K562 (cell line): ENCODE data around the gene PRKG1.

Experiments
- ATF1 ChIP-seq, 2 experiments: fragments of 450-650 bp in 1 of 2; IDR thresholded peaks; 2 replicates each; pipeline ENCODE4 v1.6.1; 2016; ENCODE audit warnings: missing compliant biosample characterization in 1 of 2, missing genetic modification characterization in 1 of 2
- MAFK ChIP-seq: IDR thresholded peaks from 2 replicates; pipeline ENCODE4 v1.6.1; 2011; ENCODE audit warnings: low read length, improper control_type of control experiment
- NFE2 ChIP-seq: IDR thresholded peaks from 2 replicates; pipeline ENCODE4 v1.6.1; 2014; ENCODE audit warnings: antibody characterized with exemption, low read depth
- RBM25 ChIP-seq: fragments of 200-400 bp; formaldehyde crosslinking; IDR thresholded peaks from 2 replicates; pipeline ENCODE4 v1.6.1; 2018; ENCODE audit warnings: low read length, low read depth, moderate library complexity; ENCODE audit not compliant: severe bottlenecking
- SMC3 ChIP-seq: conservative IDR thresholded peaks from 2 replicates; pipeline ENCODE4 v1.6.1; 2011; ENCODE audit warnings: low read depth, low read length, improper control_type of control experiment; ENCODE audit not compliant: insufficient read depth
- ZNF444 ChIP-seq: fragments of 250-450 bp; sonication (Bioruptor Pico); IDR thresholded peaks from 2 replicates; pipeline ENCODE4 v1.4.0; 2020; ENCODE audit warnings: mild to moderate bottlenecking, moderate library complexity
- TF ChIP-seq, protein P1 (sequence below): fragments of 200-800 bp; sonication (Bioruptor generic); IDR thresholded peaks from 2 replicates; pipeline ENCODE4 v1.6.1; 2017; ENCODE audit warnings: missing genetic modification characterization, missing compliant biosample characterization
- TF ChIP-seq, protein P2 (sequence below): fragments of 250-450 bp; sonication (Bioruptor Pico); IDR thresholded peaks from 2 replicates; pipeline ENCODE4 v1.5.0; 2020; ENCODE audit warnings: mild to moderate bottlenecking
- TF ChIP-seq, protein P3 (sequence below), 2 experiments: IDR thresholded peaks; 2 replicates each; pipeline ENCODE4 v1.6.1; 2011; ENCODE audit warnings: borderline replicate concordance in 1 of 2, control low read depth in 1 of 2, low read depth in 1 of 2, low read length in 1 of 2, mild to moderate bottlenecking in 1 of 2, mixed read lengths in 1 of 2, moderate library complexity in 1 of 2; ENCODE audit not compliant: insufficient read depth in 1 of 2, insufficient read length in 1 of 2, poor library complexity in 1 of 2, severe bottlenecking in 1 of 2; ENCODE audit errors: extremely low read depth in 1 of 2
- TF ChIP-seq, protein P4 (sequence below), 3 experiments: IDR thresholded peaks in 2 of 3; conservative IDR thresholded peaks in 1 of 3; 2 replicates each; pipeline ENCODE4 v1.5.1; 2011 to 2012; ENCODE audit warnings: low read length in 3 of 3, mild to moderate bottlenecking in 3 of 3, control low read depth in 2 of 3, improper control_type of control experiment in 1 of 3, inconsistent platforms in 1 of 3, low read depth in 1 of 3, mixed read lengths in 1 of 3, moderate library complexity in 1 of 3; ENCODE audit not compliant: insufficient read depth in 2 of 3

DNA sequence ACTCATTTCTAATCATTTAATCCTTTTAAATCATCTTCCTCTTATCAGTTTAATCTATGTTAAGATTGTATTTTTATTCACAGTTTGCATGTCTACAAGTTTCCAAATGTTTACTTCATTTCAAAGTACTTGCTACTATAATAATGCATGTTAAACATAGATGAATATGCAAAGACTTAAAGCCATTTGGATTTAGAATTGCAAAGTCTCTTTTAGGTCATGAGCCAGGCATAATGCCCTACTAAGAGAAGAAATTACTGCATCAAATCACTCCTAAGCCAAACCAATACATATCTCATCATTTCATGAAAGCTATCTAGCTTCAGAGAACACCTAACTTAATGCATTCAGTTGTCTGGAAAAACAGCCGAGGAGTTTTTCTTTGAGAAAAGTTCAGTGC, 266.1 kb downstream of the PRKG1 start:
- TF ChIP-seq, protein P1, sequence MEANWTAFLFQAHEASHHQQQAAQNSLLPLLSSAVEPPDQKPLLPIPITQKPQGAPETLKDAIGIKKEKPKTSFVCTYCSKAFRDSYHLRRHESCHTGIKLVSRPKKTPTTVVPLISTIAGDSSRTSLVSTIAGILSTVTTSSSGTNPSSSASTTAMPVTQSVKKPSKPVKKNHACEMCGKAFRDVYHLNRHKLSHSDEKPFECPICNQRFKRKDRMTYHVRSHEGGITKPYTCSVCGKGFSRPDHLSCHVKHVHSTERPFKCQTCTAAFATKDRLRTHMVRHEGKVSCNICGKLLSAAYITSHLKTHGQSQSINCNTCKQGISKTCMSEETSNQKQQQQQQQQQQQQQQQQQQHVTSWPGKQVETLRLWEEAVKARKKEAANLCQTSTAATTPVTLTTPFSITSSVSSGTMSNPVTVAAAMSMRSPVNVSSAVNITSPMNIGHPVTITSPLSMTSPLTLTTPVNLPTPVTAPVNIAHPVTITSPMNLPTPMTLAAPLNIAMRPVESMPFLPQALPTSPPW, result no peak
- TF ChIP-seq, protein P2, sequence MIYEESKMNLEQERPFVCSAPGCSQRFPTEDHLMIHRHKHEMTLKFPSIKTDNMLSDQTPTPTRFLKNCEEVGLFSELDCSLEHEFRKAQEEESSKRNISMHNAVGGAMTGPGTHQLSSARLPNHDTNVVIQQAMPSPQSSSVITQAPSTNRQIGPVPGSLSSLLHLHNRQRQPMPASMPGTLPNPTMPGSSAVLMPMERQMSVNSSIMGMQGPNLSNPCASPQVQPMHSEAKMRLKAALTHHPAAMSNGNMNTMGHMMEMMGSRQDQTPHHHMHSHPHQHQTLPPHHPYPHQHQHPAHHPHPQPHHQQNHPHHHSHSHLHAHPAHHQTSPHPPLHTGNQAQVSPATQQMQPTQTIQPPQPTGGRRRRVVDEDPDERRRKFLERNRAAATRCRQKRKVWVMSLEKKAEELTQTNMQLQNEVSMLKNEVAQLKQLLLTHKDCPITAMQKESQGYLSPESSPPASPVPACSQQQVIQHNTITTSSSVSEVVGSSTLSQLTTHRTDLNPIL (CRISPR knock-in tag), result no peak
- no peak for TF ChIP-seq MAFK
- TF ChIP-seq NFE2, result no peak
- TF ChIP-seq SMC3, result no peak
- TF ChIP-seq ATF1 (CRISPR knock-in tag; IDR thresholded peaks at IDR 0.05), result no peak
- no peak for TF ChIP-seq ATF1 (tag; IDR thresholded peaks at IDR 0.05)
- no peak for TF ChIP-seq ZNF444 (CRISPR knock-in tag)
- TF ChIP-seq RBM25, result no peak
- TF ChIP-seq, protein P3, sequence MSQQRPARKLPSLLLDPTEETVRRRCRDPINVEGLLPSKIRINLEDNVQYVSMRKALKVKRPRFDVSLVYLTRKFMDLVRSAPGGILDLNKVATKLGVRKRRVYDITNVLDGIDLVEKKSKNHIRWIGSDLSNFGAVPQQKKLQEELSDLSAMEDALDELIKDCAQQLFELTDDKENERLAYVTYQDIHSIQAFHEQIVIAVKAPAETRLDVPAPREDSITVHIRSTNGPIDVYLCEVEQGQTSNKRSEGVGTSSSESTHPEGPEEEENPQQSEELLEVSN (IDR thresholded peaks at IDR 0.05; ENCODE audit: borderline replicate concordance in 1 of 2, extremely low read depth in 1 of 2, insufficient read depth in 1 of 2, insufficient read length in 1 of 2, low read depth in 1 of 2, low read length in 1 of 2, poor library complexity in 1 of 2, severe bottlenecking in 1 of 2), result no peak
- TF ChIP-seq, protein P4, sequence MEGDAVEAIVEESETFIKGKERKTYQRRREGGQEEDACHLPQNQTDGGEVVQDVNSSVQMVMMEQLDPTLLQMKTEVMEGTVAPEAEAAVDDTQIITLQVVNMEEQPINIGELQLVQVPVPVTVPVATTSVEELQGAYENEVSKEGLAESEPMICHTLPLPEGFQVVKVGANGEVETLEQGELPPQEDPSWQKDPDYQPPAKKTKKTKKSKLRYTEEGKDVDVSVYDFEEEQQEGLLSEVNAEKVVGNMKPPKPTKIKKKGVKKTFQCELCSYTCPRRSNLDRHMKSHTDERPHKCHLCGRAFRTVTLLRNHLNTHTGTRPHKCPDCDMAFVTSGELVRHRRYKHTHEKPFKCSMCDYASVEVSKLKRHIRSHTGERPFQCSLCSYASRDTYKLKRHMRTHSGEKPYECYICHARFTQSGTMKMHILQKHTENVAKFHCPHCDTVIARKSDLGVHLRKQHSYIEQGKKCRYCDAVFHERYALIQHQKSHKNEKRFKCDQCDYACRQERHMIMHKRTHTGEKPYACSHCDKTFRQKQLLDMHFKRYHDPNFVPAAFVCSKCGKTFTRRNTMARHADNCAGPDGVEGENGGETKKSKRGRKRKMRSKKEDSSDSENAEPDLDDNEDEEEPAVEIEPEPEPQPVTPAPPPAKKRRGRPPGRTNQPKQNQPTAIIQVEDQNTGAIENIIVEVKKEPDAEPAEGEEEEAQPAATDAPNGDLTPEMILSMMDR (IDR thresholded peaks at IDR 0.05 in 2 of 3, conservative IDR thresholded peaks at IDR 0.05 in 1 of 3; ENCODE audit: insufficient read depth in 2 of 3, low read depth in 1 of 3, low read length in 3 of 3), result no peak
